GM12878 (cell line): ENCODE measurements around the gene AMOTL1. TPM values are rescaled to one million over a fixed set of nuclear protein-coding genes. Genes with fewer than 3 reads are reported as not detected.

Experiments used
- ATAC-seq: fragments of 200-7000 bp; cut with Tn5 transposase; 3 replicates; pipeline ENCODE4 v1.9.1; 2020; ENCODE audit warnings: mild to moderate bottlenecking, moderate library complexity
- BruUV-seq: library from RNA; stranded (reverse); fragments of 400-500 nt; replicated peaks from 2 replicates; lab custom pipeline; 2021; lab: Mats Ljungman, UMichigan
- CTCF ChIA-PET: fragments of 300-600 bp; sonication (Branson Sonifier 250); formaldehyde crosslinking; extraction: SDS; loops from one replicate; lab custom pipeline; 2021; ENCODE audit warnings: inconsistent platforms; lab: Yijun Ruan, JAX
- POLR2A ChIA-PET: fragments of 350-600 bp; formaldehyde crosslinking; extraction: SDS; loops from one replicate; lab custom pipeline; 2021; ENCODE audit warnings: inconsistent platforms; lab: Charles Lee
- RAD21 ChIA-PET: fragments of 300-600 bp; sonication (Branson Sonifier 250); formaldehyde crosslinking; loops from one replicate; lab custom pipeline; 2023; ENCODE audit warnings: antibody characterized with exemption; ENCODE audit not compliant: unreplicated experiment; lab: Charles Lee
- SMC1A ChIA-PET: fragments of 300-600 bp; sonication (Branson Sonifier 250); formaldehyde crosslinking; loops from one replicate; lab custom pipeline; 2023; ENCODE audit not compliant: unreplicated experiment, uncharacterized antibody; lab: Charles Lee
- DNase-seq: peaks from one replicate; pipeline ENCODE4 v3.0.0-alpha.2; 2011; ENCODE audit warnings: low read depth, low spot score
- FAIRE-seq: peaks from 3 replicates; lab custom pipeline; 2011; peaks lifted over from hg19 to GRCh38; lab: Jason Lieb, UNC
- H2AFZ ChIP-seq: 2 replicates; pipeline ENCODE4 v1.6.0; 2011; ENCODE audit warnings: low read depth, low read length, control low read depth; ENCODE audit not compliant: control insufficient read depth
- H3K27ac ChIP-seq: 2 replicates; pipeline ENCODE4 v1.5.1; 2011; ENCODE audit warnings: control low read depth; ENCODE audit not compliant: control insufficient read depth, insufficient read depth
- H3K27me3 ChIP-seq, 2 experiments: replicated peaks in 1 of 2; 2 replicates each; pipeline versions ENCODE4 v1.6.0 to v1.6.1; 2011; ENCODE audit warnings: low read length in 1 of 2; ENCODE audit not compliant: control insufficient read depth in 2 of 2, insufficient read depth in 2 of 2
- H3K36me3 ChIP-seq, 2 experiments: 2 replicates each; pipeline ENCODE4 v1.5.1; 2011; ENCODE audit warnings: low read length in 1 of 2; ENCODE audit not compliant: control insufficient read depth in 2 of 2, insufficient read depth in 2 of 2
- H3K4me1 ChIP-seq: 2 replicates; pipeline ENCODE4 v1.6.1; 2011; ENCODE audit warnings: mild to moderate bottlenecking, low read length, moderate library complexity, mixed read lengths; ENCODE audit not compliant: control insufficient read depth, insufficient read depth
- H3K4me2 ChIP-seq: 2 replicates; pipeline ENCODE4 v1.6.0; 2011; ENCODE audit warnings: control low read depth; ENCODE audit not compliant: control insufficient read depth, insufficient read depth
- H3K4me3 ChIP-seq: fragments of 200-600 bp; sonication (generic); 2 replicates; pipeline ENCODE4 v1.5.1; 2016
- H3K79me2 ChIP-seq: 2 replicates; pipeline ENCODE4 v1.6.0; 2011; ENCODE audit warnings: low read length; ENCODE audit not compliant: control insufficient read depth, insufficient read depth
- H3K9ac ChIP-seq: 2 replicates; pipeline ENCODE4 v1.8.0; 2011; ENCODE audit warnings: low read length, control low read depth, mixed read lengths; ENCODE audit not compliant: control insufficient read depth, insufficient read depth
- H3K9me3 ChIP-seq: replicated peaks from 3 replicates; pipeline ENCODE4 v1.5.1; 2011; ENCODE audit warnings: mild to moderate bottlenecking, low read length; ENCODE audit not compliant: control insufficient read depth, insufficient read depth
- H4K20me1 ChIP-seq: 2 replicates; pipeline ENCODE4 v1.6.0; 2011; ENCODE audit not compliant: control insufficient read depth, insufficient read depth
- ASH2L ChIP-seq: fragments of 300-600, 200-600 bp; sonication (generic); IDR thresholded peaks from 2 replicates; pipeline ENCODE4 v1.6.1; 2017; ENCODE audit warnings: low read depth, mild to moderate bottlenecking, borderline replicate concordance
- FOXM1 ChIP-seq: IDR thresholded peaks from 2 replicates; pipeline ENCODE4 v1.6.1; 2012; ENCODE audit warnings: low read depth, mild to moderate bottlenecking, inconsistent platforms, low read length, moderate library complexity
- HSF1 ChIP-seq: fragments of 150-350 bp; IDR thresholded peaks from 2 replicates; pipeline ENCODE4 v1.6.1; 2014; ENCODE audit warnings: mild to moderate bottlenecking, low read depth, low read length
- NFYA ChIP-seq: IDR thresholded peaks from 2 replicates; pipeline ENCODE4 v1.6.1; 2011; ENCODE audit warnings: low read depth, mild to moderate bottlenecking, low read length, improper control_type of control experiment, borderline replicate concordance
- POU2F2 ChIP-seq: IDR thresholded peaks from 3 replicates; pipeline ENCODE4 v1.6.1; 2011; ENCODE audit warnings: low read depth, mild to moderate bottlenecking, low read length, borderline replicate concordance
- USF2 ChIP-seq: IDR thresholded peaks from 2 replicates; pipeline ENCODE4 v1.6.1; 2011; ENCODE audit warnings: low read depth, low read length, improper control_type of control experiment, borderline replicate concordance
- WGBS: methylation state at CpG from one replicate; pipeline ENCODE4 v1.1.6; 2016; ENCODE audit warnings: low lambda C conversion rate; ENCODE audit not compliant: insufficient replicate concordance, insufficient coverage; ENCODE audit errors: missing lambda C conversion rate; 5-methylcytosine and 5-hydroxymethylcytosine counted together
- in situ Hi-C: fragments of 300-500 bp; cut with MboI; formaldehyde crosslinking; loops from 9 replicates; pipeline ENCODE4 v1.14.3; 2018; ENCODE audit warnings: mixed read lengths
- intact Hi-C: fragments of 100-400 bp; cut with micrococcal nuclease; formaldehyde crosslinking; loops from one replicate; pipeline ENCODE4 v1.14.2; 2022; ENCODE audit not compliant: unreplicated experiment
- polyA plus RNA-seq, 11 experiments: library from polyadenylated mRNA; depleted of rRNA in 4 of 11; unstranded in 6 of 11; stranded (reverse) in 5 of 11; fragments of >200 nt; fragmentation: Nextera tagmentation in 4 of 11; fragmentation: Illumina TruSeq in 1 of 11; extraction: Ambion mirVana in 4 of 11; extraction: Trizol in 1 of 11; gene quantifications; 1 replicate in 1 of 11; 2 replicates in 10 of 11; pipeline versions ENCODE4 v1.2.1 to v1.2.3, GENCODE V29; 2011 to 2016; ENCODE audit warnings: inconsistent platforms in 2 of 11, missing spikeins in 2 of 11, low read depth in 1 of 11
- total RNA-seq, 4 experiments: library from RNA; depleted of rRNA in 3 of 4; stranded (reverse); fragments of >200 nt in 3 of 4; fragmentation: Illumina TruSeq in 1 of 4; extraction: Trizol in 1 of 4; gene quantifications; 2 replicates each; pipeline versions ENCODE4 v1.2.1 to v1.2.3, GENCODE V29; 2013 to 2021

AMOTL1 gene
- total and polyA plus RNA-seq, 10 of the 15 experiments (the other 5 are each of a cell fraction or from before 2014, with no cell fraction given): under 0.01 to 0.41 (median 0.01) TPM; not detected in 7

- TF ChIP-seq FOXM1 (no peak), HSF1 (no peak)
These were observed 13.8 kb upstream of the AMOTL1 start (continued) for GRCh38 chr11:94754335-94754734.

- ChIA-PET SMC1A (no interaction called here), RAD21 (no interaction called here), POLR2A (no interaction called here), CTCF (interaction anchor here (2.0 kb wide), 1 partner anchor 131 kb away, joined by 6 read pairs; no protein-coding TSS in a partner anchor)
- TF ChIP-seq ASH2L: no peak
- no peak for TF ChIP-seq USF2
- TF ChIP-seq NFYA: no peak
- TF ChIP-seq POU2F2: no peak
- no peak overlapping the region for H3K9ac ChIP-seq
- no peak overlapping the region for H3K4me3 ChIP-seq
- intact Hi-C loops (loop anchor here (10.0 kb wide), 1 partner anchor 240 kb away; the partner anchor contains the start of gene C11orf97), in situ Hi-C loops (no loop called here)
- H4K20me1 ChIP-seq: no peaks in the 10 kb centered on the region
- no peak overlapping the region for H3K4me2 ChIP-seq
- H3K27me3 ChIP-seq: no peaks in the 10 kb centered on the region; a peak in 1 of 4 replicates
- no peaks in the 10 kb centered on the region for H3K4me1 ChIP-seq
- FAIRE-seq: no peak
- no peak overlapping the region for H2AFZ ChIP-seq
- no peak overlapping the region for H3K27ac ChIP-seq
- BruUV-seq: no TSS peak
- no peak for DNase-seq
- no peaks in the 10 kb centered on the region for H3K36me3 ChIP-seq
- no peak for ATAC-seq
- 26% methylated on average over 2 of the region's 2 CpGs for whole genome bisulfite sequencing
- no peaks in the 10 kb centered on the region for H3K9me3 ChIP-seq
- no peaks in the 10 kb centered on the region for H3K79me2 ChIP-seq
These were observed 13.3 kb upstream of the AMOTL1 start for GRCh38 chr11:94754819-94755218.
